DOHH2 (cell line): ENCODE results near the gene RAB7A.

Experiments used
- CTCF ChIP-seq: fragments of 200-600 bp; sonication (generic); IDR thresholded peaks from one replicate; pipeline ENCODE4 v1.5.1; 2014; ENCODE audit warnings: antibody characterized with exemption, mild to moderate bottlenecking, low read depth, low read length; ENCODE audit not compliant: poor library complexity, severe bottlenecking
- EZH2phosphoT487 ChIP-seq: fragments of 200-600 bp; sonication (generic); IDR thresholded peaks from 2 replicates; pipeline ENCODE4 v1.6.1; 2017; ENCODE audit warnings: borderline replicate concordance, mild to moderate bottlenecking, antibody characterized with exemption, low read length, moderate library complexity, mixed read lengths

- TF ChIP-seq CTCF (no peak), EZH2phosphoT487 (no peak)
Observed at GRCh38 chr3:128761392-128761791, 35.4 kb downstream of the RAB7A start.
